GM21423 (cell line): Measurements from ENCODE around the gene JPH3.
A peak's percentile ranks its signal among the peaks of the same experiment; 100 is the strongest.
"Not testable (repeated sequence)": the region's sequence is repeated elsewhere in the genome, so short reads cannot be mapped to it uniquely, and the experiment has no call there.

Source experiments
- ATAC-seq: cut with Tn5 transposase; IDR thresholded peaks from one replicate; pipeline ENCODE4 v1.9.1; 2021; ENCODE audit warnings: mild to moderate bottlenecking, moderate library complexity; ENCODE audit not compliant: unreplicated experiment

JPH3 gene

GRCh38 chr16:87707714-87708580 lies 105.6 kb downstream of the JPH3 start:
- ATAC-seq = no peak

DNA sequence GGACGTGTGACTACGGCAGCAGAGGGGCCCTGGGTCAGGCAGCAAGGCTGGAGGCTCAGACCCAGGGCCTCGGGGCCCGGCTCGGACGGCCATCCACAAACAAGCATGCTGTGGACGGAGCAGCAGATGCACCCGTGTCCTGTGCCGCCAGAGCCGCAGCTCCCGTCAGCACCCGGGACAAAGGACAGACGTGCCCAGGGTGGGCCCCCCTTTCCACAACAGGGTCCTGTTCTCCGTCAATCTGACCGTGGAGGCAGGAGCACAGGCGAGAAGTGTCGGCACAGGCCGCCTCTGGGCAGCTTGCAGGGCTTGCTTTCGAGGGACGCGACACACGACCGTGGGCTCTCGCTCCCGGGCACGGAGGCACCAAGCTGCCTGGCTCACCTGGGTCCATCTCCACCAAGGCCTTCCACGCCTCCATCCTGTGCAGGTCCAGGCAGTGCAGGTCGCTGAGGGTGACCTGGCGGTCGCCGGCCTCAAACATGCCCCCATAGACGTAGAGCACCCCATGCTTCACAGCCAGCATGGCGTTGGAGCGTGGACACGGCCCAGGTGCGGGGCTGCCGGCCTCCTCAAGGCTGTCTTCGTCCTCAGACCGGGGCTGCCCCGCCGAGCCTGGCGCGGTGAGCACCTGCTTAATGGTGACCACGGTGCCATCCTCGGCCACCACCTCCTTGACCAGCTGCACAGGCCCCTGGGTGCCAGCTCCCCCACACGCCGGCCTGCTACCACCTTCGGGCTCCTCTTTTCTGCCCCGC lies 106.8 kb downstream of the JPH3 start:
- no peak for ATAC-seq

- no peak for ATAC-seq
Observed at GRCh38 chr16:87709677-87710076, 107.4 kb downstream of the JPH3 start.

DNA sequence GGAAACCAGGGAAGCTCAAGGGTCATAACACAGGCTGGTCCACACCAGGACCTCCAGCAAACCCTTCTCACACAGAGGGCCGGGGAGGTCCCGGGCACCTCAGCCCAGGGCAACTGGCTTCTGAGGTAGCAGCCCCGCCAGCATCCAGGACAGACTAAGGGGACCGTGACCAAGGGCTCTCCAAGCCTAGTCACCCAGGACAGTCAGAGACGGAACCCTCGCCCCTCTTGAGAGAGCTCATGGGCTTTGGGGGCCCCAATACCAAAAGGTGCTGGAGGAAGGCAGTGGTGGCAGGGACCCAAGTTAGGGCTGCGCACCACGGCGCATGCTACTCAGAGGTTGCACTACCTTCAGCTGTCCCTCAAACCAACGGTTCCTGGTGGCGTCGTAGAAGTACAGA lies 108.6 kb downstream of the JPH3 start:
- no peak for ATAC-seq

DNA sequence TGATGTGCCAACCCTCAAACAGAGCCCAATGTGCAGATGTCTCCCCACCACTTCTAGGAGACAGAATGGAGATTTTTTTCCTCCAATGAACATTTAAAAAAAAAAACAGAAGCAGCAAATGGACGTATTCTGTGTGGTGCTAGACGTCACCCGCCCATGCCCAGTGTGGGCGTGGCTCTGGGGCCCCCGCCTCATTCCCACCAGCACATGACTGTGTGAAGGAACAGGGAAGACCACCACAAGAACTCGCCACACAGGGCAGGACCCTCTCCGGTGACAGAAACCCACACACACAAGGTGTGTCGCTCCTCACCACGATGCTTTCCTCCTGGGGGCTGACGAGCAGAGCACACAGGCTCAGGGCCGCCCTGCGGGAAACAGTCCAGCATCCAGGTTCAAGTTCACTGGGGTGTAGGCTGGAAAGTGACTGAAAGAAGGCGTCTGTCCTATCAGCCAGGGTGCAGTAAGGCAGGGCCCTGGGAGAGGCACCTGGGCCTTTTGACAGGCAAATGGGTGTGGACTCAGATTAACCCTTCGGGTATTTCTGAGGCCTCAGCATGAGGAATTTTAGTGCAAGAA lies 110.0 kb downstream of the JPH3 start:
- ATAC-seq = no peak

DNA sequence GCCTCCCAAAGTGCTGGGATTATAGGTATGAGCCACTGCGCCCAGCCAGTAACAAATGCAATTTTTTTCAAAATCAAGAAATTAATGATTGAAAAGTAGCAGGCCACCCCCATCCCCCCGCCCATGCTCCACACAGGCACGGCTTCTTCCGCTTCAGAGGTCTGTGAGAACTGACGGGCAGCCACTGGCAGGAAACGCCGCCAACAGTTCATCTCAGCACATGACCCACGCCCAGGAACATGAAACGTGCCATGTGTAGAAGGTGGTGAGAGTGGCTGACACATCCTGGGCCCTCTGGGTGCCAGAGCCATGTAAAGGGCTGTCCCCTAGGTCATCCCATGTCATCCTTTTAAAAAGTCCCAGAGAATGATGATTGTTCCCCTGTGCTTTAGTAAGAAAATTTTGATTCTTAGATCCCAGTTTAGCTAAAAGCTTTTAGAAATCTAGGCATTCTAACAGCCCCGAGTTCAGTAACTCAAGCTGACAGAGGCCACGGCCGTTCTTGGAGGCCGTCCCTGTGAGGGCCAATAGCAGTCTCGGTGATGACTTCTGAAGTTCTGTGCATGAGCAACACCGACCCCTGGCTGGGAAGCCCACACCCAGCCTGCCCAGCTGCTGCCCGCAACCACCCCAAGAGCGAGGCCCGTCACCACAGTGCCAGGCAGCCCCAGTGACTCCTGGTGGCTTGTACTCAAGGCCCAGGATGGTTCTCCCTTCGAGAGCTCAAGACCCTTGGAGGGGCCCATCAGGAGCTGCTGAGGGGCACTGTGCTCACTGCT lies 111.3 kb downstream of the JPH3 start:
- no peak for ATAC-seq

GRCh38 chr16:87715231-87715630 lies 112.9 kb downstream of the JPH3 start:
- ATAC-seq = no peak

GRCh38 chr16:87715658-87716057 lies 113.3 kb downstream of the JPH3 start:
- ATAC-seq = no peak

DNA sequence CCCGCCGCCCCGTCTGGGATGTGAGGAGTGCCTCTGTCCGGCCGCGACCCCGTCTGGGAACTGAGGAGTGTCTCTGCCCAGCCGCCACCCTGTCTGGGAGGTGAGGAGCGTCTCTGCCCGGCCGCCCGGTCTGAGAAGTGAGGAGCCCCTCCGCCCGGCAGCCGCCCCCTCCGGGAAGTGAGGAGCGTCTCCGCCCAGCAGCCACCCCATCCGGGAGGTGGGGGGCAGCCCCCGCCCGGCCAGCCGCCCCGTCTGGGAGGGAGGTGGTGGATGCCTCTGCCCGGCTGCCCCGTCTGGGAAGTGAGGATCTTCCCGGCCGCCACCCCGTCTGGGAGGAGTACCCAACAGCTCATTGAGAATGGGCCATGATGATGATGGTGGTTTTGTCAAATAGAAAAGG lies 116.5 kb downstream of the JPH3 start:
- ATAC-seq = not testable (repeated sequence)

DNA sequence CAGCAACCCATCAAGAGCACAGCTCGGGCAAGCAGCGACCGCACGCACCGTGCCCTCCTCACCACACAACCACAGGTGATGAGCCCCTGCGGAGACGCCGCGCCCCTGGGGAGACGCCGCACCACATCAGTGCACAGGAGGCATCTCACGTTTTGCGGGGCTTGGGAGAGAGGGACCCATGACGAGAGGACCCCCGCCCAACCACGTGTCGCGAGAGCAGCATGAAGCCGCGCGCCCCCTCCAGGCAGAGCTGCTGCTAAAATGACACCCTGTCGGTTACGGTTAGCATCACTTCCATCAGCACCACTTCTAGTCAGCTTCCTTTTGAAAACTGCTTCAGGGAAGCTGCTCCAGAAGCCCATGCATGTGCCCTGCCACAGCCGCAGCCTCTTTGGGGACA lies 118.1 kb downstream of the JPH3 start:
- ATAC-seq = no peak

DNA sequence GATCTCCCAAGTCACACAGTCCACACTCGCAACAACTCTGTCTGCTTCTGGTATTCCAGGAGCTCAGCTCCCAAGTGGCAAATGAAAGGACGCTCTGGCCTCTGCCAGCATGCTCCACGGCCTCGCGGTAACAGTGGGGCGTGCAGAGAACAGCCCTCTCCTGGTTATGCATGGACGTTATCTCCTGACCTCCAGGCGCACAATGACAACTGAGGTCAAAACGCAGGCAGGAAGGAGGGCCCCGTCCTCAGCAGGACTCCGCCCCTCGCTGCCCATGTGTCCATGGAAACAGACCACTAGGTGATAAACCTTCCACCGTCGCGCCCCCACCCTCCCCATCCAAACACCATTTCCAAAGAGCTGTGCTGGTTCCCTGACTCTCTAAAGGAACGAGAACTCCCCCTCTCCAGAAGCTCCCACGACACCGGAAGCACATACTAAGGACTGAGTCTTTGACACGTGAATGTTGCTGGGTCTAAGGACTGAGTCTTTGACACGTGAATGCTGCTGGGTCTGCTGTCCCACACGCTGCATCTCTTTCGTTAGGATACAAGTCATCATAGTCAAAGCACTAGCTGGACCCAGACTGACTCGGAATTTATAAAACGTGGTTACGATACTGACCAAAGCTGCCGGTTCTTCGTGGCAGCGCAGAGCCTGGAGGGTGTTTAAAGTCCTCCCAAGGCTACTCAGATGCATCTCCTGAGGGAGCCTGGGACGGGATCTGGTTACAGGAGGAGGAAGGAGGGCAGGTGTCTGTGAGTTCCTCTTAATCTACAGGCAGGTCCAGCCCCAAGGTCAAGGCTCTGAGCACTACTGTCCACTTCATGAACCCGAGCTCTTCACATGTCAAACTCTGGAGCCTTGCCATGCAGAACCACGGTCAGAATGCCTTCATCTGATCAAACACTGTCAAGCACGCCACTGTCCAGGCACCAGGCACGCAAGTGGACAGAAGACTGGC lies 119.6 kb downstream of the JPH3 start:
- ATAC-seq = no peak

DNA sequence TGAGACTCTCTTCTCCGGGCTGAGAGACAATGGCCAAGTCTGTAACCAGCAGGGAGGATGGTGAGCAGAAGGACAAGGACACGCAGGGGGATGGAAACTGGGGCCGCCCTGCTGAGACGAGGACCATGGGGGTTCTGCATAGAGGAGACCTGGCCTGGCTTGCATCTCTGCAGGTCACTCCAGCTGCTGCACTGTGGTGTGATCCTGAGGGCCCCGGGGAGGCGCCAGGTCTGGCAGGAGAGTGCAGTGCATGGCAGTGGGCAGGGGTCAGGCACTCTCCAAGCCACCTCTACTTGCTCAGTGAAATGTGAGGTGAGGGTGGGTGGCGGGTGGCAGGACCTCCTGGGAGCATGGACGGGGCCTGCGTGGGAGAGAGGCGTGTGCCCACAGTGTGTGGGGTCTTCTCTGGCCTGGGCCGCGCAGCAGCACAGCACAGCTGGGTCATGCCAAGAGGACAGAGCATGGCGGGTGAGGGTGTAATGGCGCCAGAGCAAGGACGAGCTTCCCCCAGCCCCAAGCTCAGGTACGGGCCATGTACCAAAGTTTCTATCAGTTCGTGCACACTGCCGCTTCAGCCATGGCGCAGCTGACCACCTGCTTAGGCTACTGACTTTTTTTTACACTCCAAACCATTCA lies 120.4 kb downstream of the JPH3 start:
- no peak for ATAC-seq

DNA sequence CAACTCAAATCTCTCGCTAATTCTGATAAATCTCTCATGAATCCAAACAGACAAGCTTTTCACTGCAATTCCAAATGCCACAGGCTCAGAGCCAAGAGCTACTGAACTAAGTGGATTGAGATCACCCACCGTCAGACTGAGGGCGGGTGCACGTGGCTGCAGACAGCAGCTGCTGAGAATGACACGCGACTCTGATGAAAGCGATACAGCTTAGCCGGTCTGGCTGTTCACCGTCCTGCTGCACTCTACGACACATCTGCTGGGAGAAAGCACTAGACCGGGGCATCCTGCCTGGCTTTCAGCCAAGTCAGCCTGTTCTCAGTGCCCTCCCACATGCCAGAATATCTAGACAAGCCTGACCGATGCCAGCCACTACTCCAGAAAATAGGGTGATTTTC lies 120.9 kb downstream of the JPH3 start:
- ATAC-seq = peak; percentile 67

DNA sequence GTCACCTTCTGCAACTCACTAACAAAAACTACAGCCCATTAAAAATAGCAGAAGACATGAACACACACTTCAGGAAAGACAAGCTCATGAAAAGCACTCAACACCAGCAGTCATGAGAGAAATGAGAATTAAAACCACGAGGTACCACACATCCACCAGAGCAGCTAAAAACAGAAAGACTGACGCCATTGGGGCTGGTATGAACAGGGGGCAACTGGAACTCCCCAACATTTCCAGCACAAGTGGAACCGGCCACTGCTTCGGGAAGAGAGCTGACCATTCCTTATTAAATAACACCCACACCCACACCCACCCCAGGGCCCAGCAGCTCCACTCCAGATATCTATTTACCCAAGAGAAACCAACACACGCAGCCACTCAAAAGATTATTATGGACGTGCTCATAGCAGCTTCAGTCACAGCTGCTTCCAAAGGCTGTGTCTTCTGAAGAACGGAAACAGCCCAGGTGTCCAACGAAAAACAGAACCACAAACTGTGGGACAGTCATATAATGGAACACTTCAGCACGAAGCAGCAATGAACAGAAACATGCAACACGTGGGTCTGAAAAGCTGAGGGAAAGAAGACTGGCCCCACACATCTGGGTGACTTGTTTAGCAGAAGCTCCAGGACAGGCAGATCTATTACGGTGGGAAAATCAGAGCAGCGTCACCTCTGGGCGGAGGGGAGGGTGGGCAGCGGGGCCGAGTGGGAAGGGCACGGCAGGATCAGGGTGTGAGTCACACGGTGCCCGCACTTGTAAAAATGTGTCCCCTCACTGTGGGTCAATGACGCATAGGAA lies 122.4 kb downstream of the JPH3 start:
- peak; percentile 40 for ATAC-seq

GRCh38 chr16:87725596-87726235 lies 123.4 kb downstream of the JPH3 start:
- no peak for ATAC-seq

GRCh38 chr16:87726577-87726976 lies 124.3 kb downstream of the JPH3 start:
- ATAC-seq = not testable (repeated sequence)

DNA sequence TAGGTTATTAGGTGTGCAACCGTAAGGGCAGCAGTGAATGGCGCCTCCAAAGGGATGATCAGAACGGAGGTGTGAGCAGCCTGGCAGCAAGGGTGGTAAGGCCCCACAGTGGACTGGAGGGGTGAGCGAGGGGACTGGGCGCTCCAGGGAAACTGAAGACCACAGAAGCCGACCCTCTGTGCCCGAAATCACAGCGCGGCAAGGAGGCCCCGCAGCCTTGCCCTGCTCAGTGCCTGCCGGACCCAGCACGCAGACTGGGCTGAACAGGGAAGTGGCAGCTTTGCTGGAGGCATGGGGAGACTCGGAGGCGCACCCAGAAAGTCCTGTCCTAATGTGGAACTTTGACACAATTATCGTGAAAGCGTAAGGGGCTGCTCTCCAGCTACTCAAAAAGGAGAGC lies 125.0 kb downstream of the JPH3 start:
- ATAC-seq = no peak

DNA sequence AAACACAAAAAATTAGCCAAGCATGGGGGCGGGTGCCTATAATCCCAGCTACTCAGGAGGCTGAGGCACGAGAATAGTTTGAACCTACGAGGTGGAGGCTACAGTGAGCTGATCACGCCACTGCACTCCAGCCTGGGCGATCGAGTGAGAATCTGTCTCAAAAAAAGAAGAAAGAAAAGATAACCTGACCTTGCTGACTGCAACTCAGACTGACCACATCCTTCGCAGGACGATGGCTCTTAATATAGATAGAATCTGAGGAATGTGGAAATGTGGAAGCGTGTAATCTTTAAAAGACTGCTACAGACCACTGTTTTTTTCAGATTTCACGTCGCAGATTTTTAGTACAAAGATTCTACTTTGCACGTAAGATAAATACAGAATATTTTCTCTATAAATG lies 125.7 kb downstream of the JPH3 start:
- ATAC-seq = no peak
